ENCODE measurements around the gene IGFL4.

GRCh38 chr19:46089432-46089831 is 48.6 kb upstream of the IGFL4 start:
- TF ChIP-seq, protein P1, sequence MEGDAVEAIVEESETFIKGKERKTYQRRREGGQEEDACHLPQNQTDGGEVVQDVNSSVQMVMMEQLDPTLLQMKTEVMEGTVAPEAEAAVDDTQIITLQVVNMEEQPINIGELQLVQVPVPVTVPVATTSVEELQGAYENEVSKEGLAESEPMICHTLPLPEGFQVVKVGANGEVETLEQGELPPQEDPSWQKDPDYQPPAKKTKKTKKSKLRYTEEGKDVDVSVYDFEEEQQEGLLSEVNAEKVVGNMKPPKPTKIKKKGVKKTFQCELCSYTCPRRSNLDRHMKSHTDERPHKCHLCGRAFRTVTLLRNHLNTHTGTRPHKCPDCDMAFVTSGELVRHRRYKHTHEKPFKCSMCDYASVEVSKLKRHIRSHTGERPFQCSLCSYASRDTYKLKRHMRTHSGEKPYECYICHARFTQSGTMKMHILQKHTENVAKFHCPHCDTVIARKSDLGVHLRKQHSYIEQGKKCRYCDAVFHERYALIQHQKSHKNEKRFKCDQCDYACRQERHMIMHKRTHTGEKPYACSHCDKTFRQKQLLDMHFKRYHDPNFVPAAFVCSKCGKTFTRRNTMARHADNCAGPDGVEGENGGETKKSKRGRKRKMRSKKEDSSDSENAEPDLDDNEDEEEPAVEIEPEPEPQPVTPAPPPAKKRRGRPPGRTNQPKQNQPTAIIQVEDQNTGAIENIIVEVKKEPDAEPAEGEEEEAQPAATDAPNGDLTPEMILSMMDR (conservative IDR thresholded peaks at IDR 0.05; ENCODE audit: low read depth, low read length), result no peak
- no peak for TF ChIP-seq EZH2phosphoT487 (IDR thresholded peaks at IDR 0.05; ENCODE audit: borderline replicate concordance, low read length)
- TF ChIP-seq EZH2 (IDR thresholded peaks at IDR 0.05; ENCODE audit: low read length, unreplicated experiment), result no peak
